ENCODE results near the gene ZFPM1. TPM values are rescaled to one million over a fixed set of nuclear protein-coding genes. Genes with fewer than 3 reads are reported as not detected.

ZFPM1 gene
- total RNA-seq, 4 donors from 2014 or later: 4.2 to 9.3 (median 5.1) TPM

- Histone ChIP-seq H3K9me3 (no peaks in the 10 kb centered on the region), H3K27me3 (no peaks in the 10 kb centered on the region), H3K4me3 (no peak overlapping the region), H3K4me1 (peaks cover 10% of the 10 kb centered on the region), H3K36me3 (no peaks in the 10 kb centered on the region), H3K27ac (no peak overlapping the region)
- TF ChIP-seq POLR2A (IDR thresholded peaks at IDR 0.05) (no peak), POLR2AphosphoS5 (IDR thresholded peaks at IDR 0.05) (no peak), CTCF (IDR thresholded peaks at IDR 0.05) (no peak), EP300 (IDR thresholded peaks at IDR 0.05) (no peak)
- WGBS: 88% methylated on average over 13 of the region's 22 CpGs
- no peak for DNase-seq (ENCODE audit: low spot score in 2 of 2)
Observed at GRCh38 chr16:88472637-88473205, 19.6 kb downstream of the ZFPM1 start.

- DNase-seq (ENCODE audit: low spot score in 2 of 2): no peak
- no peak overlapping the region for H3K4me3 ChIP-seq
- H3K27me3 ChIP-seq: no peaks in the 10 kb centered on the region
- H3K4me1 ChIP-seq: peaks cover 7% of the 10 kb centered on the region
- no peak overlapping the region for H3K27ac ChIP-seq
- WGBS: 77% methylated on average over 36 of the region's 43 CpGs
- no peaks in the 10 kb centered on the region for H3K9me3 ChIP-seq
- H3K36me3 ChIP-seq: no peaks in the 10 kb centered on the region
- TF ChIP-seq POLR2AphosphoS5 (IDR thresholded peaks at IDR 0.05) (no peak), EP300 (IDR thresholded peaks at IDR 0.05) (no peak), POLR2A (IDR thresholded peaks at IDR 0.05) (no peak), CTCF (IDR thresholded peaks at IDR 0.05) (no peak)
Observed at GRCh38 chr16:88473666-88474534, 20.8 kb downstream of the ZFPM1 start.

DNA sequence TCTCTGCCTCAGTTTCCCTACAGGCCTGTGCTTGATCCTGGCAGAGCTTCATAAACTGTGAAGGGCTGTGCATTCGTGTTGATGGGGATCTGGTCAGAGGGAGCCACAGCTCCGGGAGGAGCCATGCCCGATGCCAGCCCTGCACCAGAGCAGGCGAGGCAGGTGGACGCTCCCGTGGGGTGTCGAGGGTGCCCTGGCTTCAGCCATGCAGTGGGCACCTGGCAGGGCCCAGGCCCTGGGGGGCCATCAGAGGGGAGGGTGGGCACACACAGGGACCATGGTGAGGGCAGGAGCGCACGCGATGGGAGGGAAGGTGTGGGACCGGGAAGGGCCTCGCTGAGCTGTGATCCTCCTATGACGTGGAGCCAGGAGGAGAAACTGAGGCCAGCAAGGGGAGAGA lies 22.0 kb downstream of the ZFPM1 start:
- Histone ChIP-seq H3K36me3 (no peaks in the 10 kb centered on the region), H3K9me3 (no peaks in the 10 kb centered on the region), H3K27ac (no peak overlapping the region), H3K27me3 (no peaks in the 10 kb centered on the region), H3K4me1 (no peaks in the 10 kb centered on the region), H3K4me3 (no peak overlapping the region)
- WGBS: 90% methylated on average over 13 of the region's 13 CpGs
- TF ChIP-seq POLR2A (IDR thresholded peaks at IDR 0.05) (no peak), POLR2AphosphoS5 (IDR thresholded peaks at IDR 0.05) (no peak), EP300 (IDR thresholded peaks at IDR 0.05) (no peak), CTCF (IDR thresholded peaks at IDR 0.05) (no peak)
- no peak for DNase-seq (ENCODE audit: low spot score in 2 of 2)

GRCh38 chr16:88476203-88476602 lies 23.1 kb downstream of the ZFPM1 start:
- no peak overlapping the region for H3K4me3 ChIP-seq
- no peaks in the 10 kb centered on the region for H3K27me3 ChIP-seq
- H3K9me3 ChIP-seq: no peaks in the 10 kb centered on the region
- H3K36me3 ChIP-seq: no peaks in the 10 kb centered on the region
- DNase-seq (ENCODE audit: low spot score in 2 of 2): no peak
- 80% methylated on average over 13 of the region's 14 CpGs for WGBS
- no peak overlapping the region for H3K27ac ChIP-seq
- no peaks in the 10 kb centered on the region for H3K4me1 ChIP-seq
- no peak for TF ChIP-seq CTCF (IDR thresholded peaks at IDR 0.05)
- TF ChIP-seq EP300 (IDR thresholded peaks at IDR 0.05): no peak
- no peak for TF ChIP-seq POLR2A (IDR thresholded peaks at IDR 0.05)

- DNase-seq (ENCODE audit: low spot score in 2 of 2): no peak
- TF ChIP-seq POLR2AphosphoS5 (IDR thresholded peaks at IDR 0.05): no peak
- TF ChIP-seq EP300 (IDR thresholded peaks at IDR 0.05): no peak
- no peak for TF ChIP-seq POLR2A (IDR thresholded peaks at IDR 0.05)
- TF ChIP-seq CTCF (IDR thresholded peaks at IDR 0.05): no peak
- no peak overlapping the region for H3K27ac ChIP-seq
- H3K4me3 ChIP-seq: no peak overlapping the region
- H3K9me3 ChIP-seq: no peaks in the 10 kb centered on the region
- H3K4me1 ChIP-seq: no peaks in the 10 kb centered on the region
- H3K27me3 ChIP-seq: no peaks in the 10 kb centered on the region
- WGBS: 94% methylated on average over 12 of the region's 26 CpGs
- no peaks in the 10 kb centered on the region for H3K36me3 ChIP-seq
Observed at GRCh38 chr16:88476817-88477397, 23.8 kb downstream of the ZFPM1 start.

Data from suprapubic skin (tissue), 4 donors.